ENCODE measurements around the gene C17orf58. TPM values are rescaled to one million over a fixed set of nuclear protein-coding genes. Genes with fewer than 3 reads are reported as not detected.
A peak's percentile ranks its signal among the peaks of the same experiment; 100 is the strongest.
"Not testable (repeated sequence)": the region's sequence is repeated elsewhere in the genome, so short reads cannot be mapped to it uniquely, and the experiment has no call there.

Gene C17orf58
- total and polyA plus RNA-seq, 2 experiments from 2014 or later: 14.9 to 18.9 TPM

DNA sequence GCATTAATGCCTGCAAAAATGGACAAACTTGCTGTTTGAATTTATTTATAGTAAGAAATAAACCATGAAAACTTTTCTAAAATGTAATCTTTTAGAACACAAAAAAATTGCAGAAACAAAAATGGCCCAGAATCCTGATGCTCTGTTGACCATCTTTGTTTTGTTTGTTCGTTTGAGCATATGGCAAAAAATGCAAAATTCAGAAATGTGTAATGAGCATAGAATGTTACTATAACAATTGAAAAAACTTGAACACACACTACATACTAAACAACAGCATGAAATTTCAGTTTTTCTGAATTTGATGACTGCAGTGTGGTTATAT, 38.1 kb upstream of the C17orf58 start:
- Histone ChIP-seq H3K27ac (no peak overlapping the region), H3K9me3 (ENCODE audit: low read depth) (no peaks in the 10 kb centered on the region), H2AFZ (peak overlapping the region; percentile 45), H3K9me2 (replicated peaks; ENCODE audit: insufficient read depth) (no peaks in the 10 kb centered on the region), H3K36me3 (replicated peaks; ENCODE audit: insufficient read depth, low read depth) (no peaks in the 10 kb centered on the region), H3K4me1 (ENCODE audit: insufficient read depth) (peaks cover 8% of the 10 kb centered on the region), H3K4me2 (peak overlapping the region; percentile 75), H3K4me3 (peak overlapping the region; percentile 8), H4K20me1 (ENCODE audit: insufficient read depth, poor library complexity, severe bottlenecking) (no peaks in the 10 kb centered on the region), H3K79me2 (peaks cover 34% of the 10 kb centered on the region), H3K27me3 (no peaks in the 10 kb centered on the region)
- TF ChIP-seq EZH2 (IDR thresholded peaks at IDR 0.05; ENCODE audit: borderline replicate concordance): no peak
- TF ChIP-seq, protein P1, sequence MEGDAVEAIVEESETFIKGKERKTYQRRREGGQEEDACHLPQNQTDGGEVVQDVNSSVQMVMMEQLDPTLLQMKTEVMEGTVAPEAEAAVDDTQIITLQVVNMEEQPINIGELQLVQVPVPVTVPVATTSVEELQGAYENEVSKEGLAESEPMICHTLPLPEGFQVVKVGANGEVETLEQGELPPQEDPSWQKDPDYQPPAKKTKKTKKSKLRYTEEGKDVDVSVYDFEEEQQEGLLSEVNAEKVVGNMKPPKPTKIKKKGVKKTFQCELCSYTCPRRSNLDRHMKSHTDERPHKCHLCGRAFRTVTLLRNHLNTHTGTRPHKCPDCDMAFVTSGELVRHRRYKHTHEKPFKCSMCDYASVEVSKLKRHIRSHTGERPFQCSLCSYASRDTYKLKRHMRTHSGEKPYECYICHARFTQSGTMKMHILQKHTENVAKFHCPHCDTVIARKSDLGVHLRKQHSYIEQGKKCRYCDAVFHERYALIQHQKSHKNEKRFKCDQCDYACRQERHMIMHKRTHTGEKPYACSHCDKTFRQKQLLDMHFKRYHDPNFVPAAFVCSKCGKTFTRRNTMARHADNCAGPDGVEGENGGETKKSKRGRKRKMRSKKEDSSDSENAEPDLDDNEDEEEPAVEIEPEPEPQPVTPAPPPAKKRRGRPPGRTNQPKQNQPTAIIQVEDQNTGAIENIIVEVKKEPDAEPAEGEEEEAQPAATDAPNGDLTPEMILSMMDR (IDR thresholded peaks at IDR 0.05; ENCODE audit: poor library complexity): no peak
- no peak for TF ChIP-seq EZH2phosphoT487 (IDR thresholded peaks at IDR 0.05; ENCODE audit: low read depth, severe bottlenecking, unreplicated experiment)
- WGBS (ENCODE audit: low lambda C conversion rate, missing lambda C conversion rate): 67% methylated on average over 1 of the region's 1 CpG
- DNase-seq (ENCODE audit: low spot score): no peak

DNA sequence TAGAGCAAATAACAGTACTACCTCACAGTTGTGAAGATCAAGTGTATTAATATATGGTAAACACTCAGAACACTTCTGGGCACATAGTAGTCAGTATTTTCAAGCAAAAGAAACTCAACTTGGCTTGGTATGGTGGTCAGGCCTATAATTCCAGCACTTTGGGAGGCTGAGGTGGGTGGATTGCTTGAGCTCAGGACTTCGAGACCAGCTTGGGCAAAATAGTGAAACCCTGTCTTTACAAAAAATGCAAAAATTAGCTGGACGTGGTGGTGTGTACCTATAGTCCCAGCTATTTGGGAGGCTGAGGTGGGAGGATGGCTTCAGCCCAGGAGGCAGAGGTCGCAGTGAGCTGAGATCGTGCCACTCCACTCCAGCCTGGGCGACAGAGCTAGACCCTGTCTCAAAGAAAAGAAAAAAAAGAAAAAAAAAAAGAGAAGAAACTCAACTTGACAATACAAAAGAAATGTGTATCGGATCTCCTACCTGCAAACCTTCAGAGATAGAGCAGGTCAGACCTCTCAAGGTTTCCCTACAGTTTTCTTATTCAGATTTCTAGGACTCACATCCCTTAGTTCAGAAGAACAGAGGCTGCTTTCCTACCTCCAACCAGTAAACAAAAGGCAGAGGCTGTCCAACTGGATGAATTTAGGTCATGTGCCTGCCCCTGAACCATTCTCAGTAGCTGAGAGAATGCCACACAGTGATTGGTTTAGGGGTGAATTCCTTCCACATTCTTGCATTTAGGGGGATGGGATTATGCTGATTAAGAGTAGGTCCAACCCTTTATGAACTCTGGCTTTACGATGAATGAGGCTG, 37.6 kb upstream of the C17orf58 start:
- Histone ChIP-seq H2AFZ (no peak overlapping the region), H3K9me3 (ENCODE audit: low read depth) (no peaks in the 10 kb centered on the region), H3K27ac (no peak overlapping the region), H3K4me3 (no peak overlapping the region), H3K79me2 (peaks cover 29% of the 10 kb centered on the region), H3K9me2 (replicated peaks; ENCODE audit: insufficient read depth) (no peaks in the 10 kb centered on the region), H3K4me1 (ENCODE audit: insufficient read depth) (peaks cover 8% of the 10 kb centered on the region), H3K36me3 (replicated peaks; ENCODE audit: insufficient read depth, low read depth) (no peaks in the 10 kb centered on the region), H4K20me1 (ENCODE audit: insufficient read depth, poor library complexity, severe bottlenecking) (no peaks in the 10 kb centered on the region), H3K4me2 (no peak overlapping the region), H3K27me3 (no peaks in the 10 kb centered on the region)
- no peak for TF ChIP-seq EZH2 (IDR thresholded peaks at IDR 0.05; ENCODE audit: borderline replicate concordance)
- peak; percentile 29 for DNase-seq (ENCODE audit: low spot score)
- 76% methylated on average over 7 of the region's 7 CpGs for WGBS (ENCODE audit: low lambda C conversion rate, missing lambda C conversion rate)

DNA sequence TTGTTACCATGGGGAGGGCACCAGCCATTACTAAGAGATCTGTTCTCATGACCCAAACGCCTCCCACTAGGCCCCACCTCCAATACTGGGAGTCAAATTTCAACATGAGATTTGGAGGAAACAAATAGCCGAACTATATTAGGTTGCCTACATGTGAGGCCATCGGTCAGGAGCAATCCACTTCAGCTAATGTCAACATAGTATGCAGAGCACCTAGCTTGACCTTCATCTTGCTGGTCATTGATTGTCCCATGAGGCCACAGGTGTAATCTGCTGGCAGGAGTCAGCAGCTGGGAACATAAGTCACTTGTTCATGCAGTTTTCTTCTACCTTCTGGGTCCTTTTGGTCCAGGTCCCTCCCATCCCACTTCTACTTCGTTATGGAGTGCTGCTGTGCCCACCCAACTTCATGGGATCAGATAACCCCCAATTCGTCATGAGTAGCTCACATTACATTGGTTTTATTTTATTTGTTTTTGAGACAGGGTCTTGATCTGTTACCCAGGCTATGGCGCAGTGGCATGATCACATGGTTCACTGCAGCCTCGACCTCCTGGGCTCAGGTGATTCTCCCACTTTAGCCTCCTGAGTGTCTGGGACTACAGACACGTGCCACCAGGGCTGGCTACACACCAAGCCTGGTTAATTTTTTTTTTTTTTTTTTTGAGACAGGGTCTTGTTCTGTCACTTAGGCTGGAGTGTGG, 33.4 kb upstream of the C17orf58 start:
- Histone ChIP-seq H3K36me3 (replicated peaks; ENCODE audit: insufficient read depth, low read depth) (no peaks in the 10 kb centered on the region), H3K4me2 (no peak overlapping the region), H3K9me2 (replicated peaks; ENCODE audit: insufficient read depth) (no peaks in the 10 kb centered on the region), H3K79me2 (no peaks in the 10 kb centered on the region), H3K9me3 (ENCODE audit: low read depth) (no peaks in the 10 kb centered on the region), H3K4me1 (ENCODE audit: insufficient read depth) (peaks cover 5% of the 10 kb centered on the region), H3K27ac (peak overlapping the region; percentile 37), H4K20me1 (ENCODE audit: insufficient read depth, poor library complexity, severe bottlenecking) (no peaks in the 10 kb centered on the region), H3K4me3 (no peak overlapping the region), H2AFZ (no peak overlapping the region), H3K27me3 (no peaks in the 10 kb centered on the region)
- TF ChIP-seq, protein P1 (IDR thresholded peaks at IDR 0.05; ENCODE audit: poor library complexity): no peak
- TF ChIP-seq EZH2phosphoT487 (IDR thresholded peaks at IDR 0.05; ENCODE audit: low read depth, severe bottlenecking, unreplicated experiment): no peak
- no peak for TF ChIP-seq EZH2 (IDR thresholded peaks at IDR 0.05; ENCODE audit: borderline replicate concordance)
- peak; percentile 46 for DNase-seq (ENCODE audit: low spot score)
- 63% methylated on average over 8 of the region's 8 CpGs for WGBS (ENCODE audit: low lambda C conversion rate, missing lambda C conversion rate)

DNA sequence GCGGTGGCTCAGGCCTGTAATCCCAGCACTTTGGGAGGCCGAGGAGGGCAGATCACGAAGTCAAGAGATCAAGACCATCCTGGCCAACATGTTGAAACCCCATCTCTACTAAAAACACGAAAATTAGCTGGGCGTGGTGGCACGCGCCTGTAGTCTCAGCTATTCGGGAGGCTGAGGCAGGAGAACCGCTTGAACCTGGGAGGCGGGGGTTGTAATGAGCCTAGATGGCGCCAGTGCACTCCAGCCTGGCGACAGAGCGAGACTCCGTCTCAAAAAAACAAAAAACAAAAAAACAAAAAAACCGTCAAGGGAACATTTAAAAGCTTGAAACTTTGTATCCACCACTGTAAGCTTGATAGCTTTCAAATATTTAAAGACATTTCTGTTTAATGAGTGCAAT, 26.3 kb upstream of the C17orf58 start:
- WGBS (ENCODE audit: low lambda C conversion rate, missing lambda C conversion rate): 93% methylated on average over 15 of the region's 15 CpGs
- not testable (repeated sequence) for H3K4me3 ChIP-seq; H3K27ac ChIP-seq; H3K4me2 ChIP-seq; H3K79me2 ChIP-seq; H3K9me2 ChIP-seq (replicated peaks; ENCODE audit: insufficient read depth); DNase-seq (ENCODE audit: low spot score); H3K36me3 ChIP-seq (replicated peaks; ENCODE audit: insufficient read depth, low read depth); H4K20me1 ChIP-seq (ENCODE audit: insufficient read depth, poor library complexity, severe bottlenecking); H3K27me3 ChIP-seq; H3K4me1 ChIP-seq (ENCODE audit: insufficient read depth); H2AFZ ChIP-seq; H3K9me3 ChIP-seq (ENCODE audit: low read depth)

Data from hepatocyte (in vitro differentiated cells).